IMR-90 (cell line): ENCODE data around the gene USO1. TPM values are rescaled to one million over a fixed set of nuclear protein-coding genes. Genes with fewer than 3 reads are reported as not detected.

Experiments
- ATAC-seq: fragments of 200-7000 bp; cut with Tn5 transposase; 2 replicates; pipeline ENCODE4 v1.9.1; 2020; ENCODE audit warnings: low read depth, mild to moderate bottlenecking, moderate library complexity
- BruUV-seq: library from RNA; stranded (reverse); fragments of 400-500 nt; replicated peaks from 2 replicates; lab custom pipeline; 2021; lab: Mats Ljungman, UMichigan
- CTCF ChIA-PET: fragments of 300-600 bp; formaldehyde crosslinking; extraction: SDS; loops from one replicate; lab custom pipeline; 2021; ENCODE audit warnings: antibody characterized with exemption; lab: Yijun Ruan, JAX
- POLR2A ChIA-PET: fragments of 300-600 bp; sonication (Branson Sonifier 250); formaldehyde crosslinking; loops from one replicate; lab custom pipeline; 2022; ENCODE audit warnings: antibody characterized with exemption; ENCODE audit not compliant: unreplicated experiment; lab: Charles Lee
- DNase-seq: peaks from one replicate; pipeline ENCODE4 v3.0.0; 2013
- H2AFZ ChIP-seq: replicated peaks from 2 replicates; pipeline ENCODE3; 2013; ENCODE audit warnings: low read length, mild to moderate bottlenecking; ENCODE audit not compliant: poor library complexity
- H2AK5ac ChIP-seq: 2 replicates; pipeline ENCODE4 v1.6.1; 2013; ENCODE audit warnings: low read depth, low read length, inconsistent platforms
- H2AK9ac ChIP-seq: replicated peaks from 2 replicates; pipeline ENCODE3; 2013; ENCODE audit warnings: mild to moderate bottlenecking, low read depth, low read length, moderate library complexity; ENCODE audit not compliant: poor library complexity
- H2BK120ac ChIP-seq: 2 replicates; pipeline ENCODE4 v1.6.1; 2013; ENCODE audit warnings: low read depth, low read length, inconsistent platforms
- H2BK15ac ChIP-seq: 3 replicates; pipeline ENCODE4 v1.6.1; 2013; ENCODE audit warnings: low read depth, low read length, inconsistent platforms
- H2BK20ac ChIP-seq: 2 replicates; pipeline ENCODE4 v1.6.1; 2013; ENCODE audit warnings: low read depth, mild to moderate bottlenecking, inconsistent platforms, low read length, moderate library complexity
- H2BK5ac ChIP-seq: 2 replicates; pipeline ENCODE4 v1.6.1; 2013; ENCODE audit warnings: mild to moderate bottlenecking, low read depth, low read length, inconsistent platforms; ENCODE audit not compliant: poor library complexity, severe bottlenecking
- H3K14ac ChIP-seq: replicated peaks from 2 replicates; pipeline ENCODE4 v1.6.1; 2013; ENCODE audit warnings: low read depth, low read length, inconsistent platforms
- H3K18ac ChIP-seq: 2 replicates; pipeline ENCODE4 v1.6.1; 2013; ENCODE audit warnings: low read depth, low read length, control low read depth
- H3K23ac ChIP-seq: 2 replicates; pipeline ENCODE4 v1.6.1; 2013; ENCODE audit warnings: low read depth, low read length, inconsistent platforms
- H3K27ac ChIP-seq: 2 replicates; pipeline ENCODE4 v1.5.1; 2013; ENCODE audit warnings: mild to moderate bottlenecking, control low read depth, low read length; ENCODE audit not compliant: insufficient read depth
- H3K27me3 ChIP-seq: 2 replicates; pipeline ENCODE4 v1.6.1; 2013; ENCODE audit warnings: low read length; ENCODE audit not compliant: control insufficient read depth, insufficient read depth
- H3K36me3 ChIP-seq: 2 replicates; pipeline ENCODE4 v1.6.1; 2013; ENCODE audit warnings: low read length, mixed read lengths; ENCODE audit not compliant: control insufficient read depth, insufficient read depth
- H3K4ac ChIP-seq: 2 replicates; pipeline ENCODE4 v1.6.1; 2013; ENCODE audit warnings: low read depth, low read length, inconsistent platforms
- H3K4me1 ChIP-seq: 2 replicates; pipeline ENCODE4 v1.6.1; 2013; ENCODE audit warnings: low read length, mixed read lengths; ENCODE audit not compliant: control insufficient read depth, insufficient read depth
- H3K4me2 ChIP-seq: 2 replicates; pipeline ENCODE4 v1.6.1; 2013; ENCODE audit warnings: low read depth, mild to moderate bottlenecking, control low read depth, low read length, moderate library complexity
- H3K4me3 ChIP-seq: 2 replicates; pipeline ENCODE4 v1.5.1; 2013; ENCODE audit warnings: low read depth, mild to moderate bottlenecking, control low read depth, low read length, moderate library complexity; ENCODE audit not compliant: insufficient read depth
- H3K56ac ChIP-seq: 2 replicates; pipeline ENCODE4 v1.6.1; 2013; ENCODE audit warnings: low read length, inconsistent platforms; ENCODE audit not compliant: insufficient read depth; ENCODE audit errors: extremely low read depth
- H3K79me1 ChIP-seq, 2 experiments: 2 replicates each; pipeline ENCODE4 v1.6.1; 2013; ENCODE audit warnings: low read length in 2 of 2, inconsistent platforms in 1 of 2, low read depth in 1 of 2
- H3K9ac ChIP-seq: 2 replicates; pipeline ENCODE4 v1.6.1; 2013; ENCODE audit warnings: low read depth, low read length, control low read depth
- H3K9me1 ChIP-seq: 2 replicates; pipeline ENCODE4 v1.6.1; 2013; ENCODE audit warnings: low read length, inconsistent platforms; ENCODE audit not compliant: insufficient read depth
- H3K9me3 ChIP-seq: 2 replicates; pipeline ENCODE4 v1.6.1; 2013; ENCODE audit warnings: low read length; ENCODE audit not compliant: control insufficient read depth, insufficient read depth
- H4K20me1 ChIP-seq: 2 replicates; pipeline ENCODE4 v1.6.1; 2013; ENCODE audit warnings: low read length, inconsistent platforms; ENCODE audit not compliant: insufficient read depth
- H4K5ac ChIP-seq: 2 replicates; pipeline ENCODE4 v1.6.1; 2013; ENCODE audit warnings: mild to moderate bottlenecking, low read depth, low read length, control low read depth
- H4K8ac ChIP-seq, 2 experiments: 2 replicates each; pipeline ENCODE4 v1.6.1; 2013; ENCODE audit warnings: low read depth in 2 of 2, low read length in 2 of 2, control low read depth in 1 of 2, inconsistent platforms in 1 of 2
- H4K91ac ChIP-seq: 2 replicates; pipeline ENCODE4 v1.6.1; 2013; ENCODE audit warnings: low read depth, low read length, inconsistent platforms; ENCODE audit not compliant: insufficient read depth
- BHLHE40 ChIP-seq: fragments of 150-350 bp; IDR thresholded peaks from 2 replicates; pipeline ENCODE4 v1.6.1; 2016; ENCODE audit warnings: mild to moderate bottlenecking, low read depth, low read length
- CEBPB ChIP-seq: IDR thresholded peaks from 2 replicates; pipeline ENCODE4 v1.6.1; 2012; ENCODE audit warnings: low read depth, low read length, improper control_type of control experiment
- MAZ ChIP-seq: IDR thresholded peaks from 2 replicates; pipeline ENCODE4 v1.6.1; 2012; ENCODE audit warnings: low read depth, mild to moderate bottlenecking, low read length, improper control_type of control experiment, moderate library complexity, borderline replicate concordance
- MXI1 ChIP-seq: IDR thresholded peaks from 2 replicates; pipeline ENCODE4 v1.6.1; 2012; ENCODE audit warnings: low read depth, mild to moderate bottlenecking, low read length, moderate library complexity, borderline replicate concordance
- POLR2A ChIP-seq: IDR thresholded peaks from 2 replicates; pipeline ENCODE4 v1.6.1; 2012; ENCODE audit warnings: mild to moderate bottlenecking, low read depth, low read length
- RAD21 ChIP-seq: IDR thresholded peaks from 2 replicates; pipeline ENCODE4 v1.6.1; 2012; ENCODE audit warnings: low read length, improper control_type of control experiment
- RCOR1 ChIP-seq: IDR thresholded peaks from 2 replicates; pipeline ENCODE4 v1.6.1; 2012; ENCODE audit warnings: mild to moderate bottlenecking, low read length, improper control_type of control experiment; ENCODE audit not compliant: insufficient replicate concordance
- SMC3 ChIP-seq: fragments of 150-350 bp; IDR thresholded peaks from 2 replicates; pipeline ENCODE4 v1.6.1; 2016; ENCODE audit warnings: low read depth, mild to moderate bottlenecking, antibody characterized with exemption, low read length, moderate library complexity
- WGBS, 2 experiments: methylation state at CpG; one replicate each; pipeline versions ENCODE4 v1.1.5 to v1.1.7; 2013; ENCODE audit warnings: missing lambda C conversion rate in 2 of 2; ENCODE audit not compliant: insufficient read length in 1 of 2; ENCODE audit errors: extremely low coverage in 2 of 2; 5-methylcytosine and 5-hydroxymethylcytosine counted together
- dilution Hi-C: fragments of 300-500 bp; cut with HindIII; formaldehyde crosslinking; loops from one replicate; pipeline ENCODE4 v1.14.3; 2018; ENCODE audit warnings: low sequenced_read_pairs; ENCODE audit not compliant: unreplicated experiment
- in situ Hi-C: fragments of 300-500 bp; cut with MboI; formaldehyde crosslinking; loops from 3 replicates; pipeline ENCODE4 v1.14.3; 2019; ENCODE audit warnings: low sequenced_read_pairs, inconsistent platforms, mixed read lengths
- intact Hi-C: fragments of 100-400 bp; cut with micrococcal nuclease; formaldehyde crosslinking; loops from 2 replicates; pipeline ENCODE4 v1.10.0; 2022
- polyA plus RNA-seq, 3 experiments: library from polyadenylated mRNA; depleted of rRNA; stranded (reverse); fragments of >200 nt; gene quantifications; 2 replicates each; pipeline ENCODE4 v1.2.3, GENCODE V29; 2012; ENCODE audit warnings: low replicate concordance in 1 of 3
- total RNA-seq: library from RNA; depleted of rRNA; stranded (reverse); fragments of >200 nt; gene quantifications from 2 replicates; pipeline ENCODE4 v1.2.3, GENCODE V29; 2012
- TF ChIP-seq, protein P1 (sequence below): fragments of 150-350 bp; IDR thresholded peaks from 2 replicates; pipeline ENCODE4 v1.6.1; 2016; ENCODE audit warnings: low read depth, mild to moderate bottlenecking, low read length, moderate library complexity, borderline replicate concordance
- TF ChIP-seq, protein P2 (sequence below): fragments of 150-350 bp; IDR thresholded peaks from 2 replicates; pipeline ENCODE4 v1.6.1; 2017; ENCODE audit warnings: mild to moderate bottlenecking, antibody characterized with exemption, low read length, low read depth

USO1 gene
- total and polyA plus RNA-seq, 2 of the 4 experiments (the other 2 are of a cell fraction) = 63.7 to 121 TPM

GRCh38 chr4:75823812-75824211 lies 99.4 kb downstream of the USO1 start:
- Histone ChIP-seq H3K27ac (no peak overlapping the region), H3K4me2 (no peak overlapping the region), H4K5ac (no peak overlapping the region), H3K79me1 (no peaks in the 10 kb centered on the region), H3K14ac (no peak overlapping the region), H2AK9ac (no peak overlapping the region), H4K91ac (no peak overlapping the region), H3K9me3 (no peaks in the 10 kb centered on the region), H3K56ac (no peak overlapping the region), H4K8ac (no peak overlapping the region), H3K18ac (no peak overlapping the region), H2AFZ (no peak overlapping the region), H3K9me1 (no peaks in the 10 kb centered on the region), H3K4me1 (peaks cover 2% of the 10 kb centered on the region; the same call in 1 of the 2 replicates), H2BK120ac (no peak overlapping the region), H3K9ac (no peak overlapping the region), H3K27me3 (no peaks in the 10 kb centered on the region), H3K36me3 (no peaks in the 10 kb centered on the region), H2BK5ac (no peak overlapping the region), H3K4ac (no peak overlapping the region), H3K4me3 (no peak overlapping the region), H2BK15ac (no peak overlapping the region), H2AK5ac (no peak overlapping the region), H4K20me1 (no peaks in the 10 kb centered on the region), H3K23ac (no peak overlapping the region; the same call in 1 of the 2 replicates), H2BK20ac (no peak overlapping the region)
- ATAC-seq = peak; percentile 40
- WGBS, 2 experiments = 80% methylated on average over 1 of the region's 2 CpGs; no CpG with 5 or more reads in 1 of the 2 experiments
- dilution Hi-C loops = no loop called here
- TF ChIP-seq MXI1 (no peak), RCOR1 (no peak), BHLHE40 (no peak), RAD21 (no peak), CEBPB (no peak), POLR2A (no peak), MAZ (no peak), SMC3 (no peak)
- TF ChIP-seq, protein P1, sequence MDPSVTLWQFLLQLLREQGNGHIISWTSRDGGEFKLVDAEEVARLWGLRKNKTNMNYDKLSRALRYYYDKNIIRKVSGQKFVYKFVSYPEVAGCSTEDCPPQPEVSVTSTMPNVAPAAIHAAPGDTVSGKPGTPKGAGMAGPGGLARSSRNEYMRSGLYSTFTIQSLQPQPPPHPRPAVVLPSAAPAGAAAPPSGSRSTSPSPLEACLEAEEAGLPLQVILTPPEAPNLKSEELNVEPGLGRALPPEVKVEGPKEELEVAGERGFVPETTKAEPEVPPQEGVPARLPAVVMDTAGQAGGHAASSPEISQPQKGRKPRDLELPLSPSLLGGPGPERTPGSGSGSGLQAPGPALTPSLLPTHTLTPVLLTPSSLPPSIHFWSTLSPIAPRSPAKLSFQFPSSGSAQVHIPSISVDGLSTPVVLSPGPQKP = no peak
- TF ChIP-seq, protein P2, sequence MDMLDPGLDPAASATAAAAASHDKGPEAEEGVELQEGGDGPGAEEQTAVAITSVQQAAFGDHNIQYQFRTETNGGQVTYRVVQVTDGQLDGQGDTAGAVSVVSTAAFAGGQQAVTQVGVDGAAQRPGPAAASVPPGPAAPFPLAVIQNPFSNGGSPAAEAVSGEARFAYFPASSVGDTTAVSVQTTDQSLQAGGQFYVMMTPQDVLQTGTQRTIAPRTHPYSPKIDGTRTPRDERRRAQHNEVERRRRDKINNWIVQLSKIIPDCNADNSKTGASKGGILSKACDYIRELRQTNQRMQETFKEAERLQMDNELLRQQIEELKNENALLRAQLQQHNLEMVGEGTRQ = no peak
- intact Hi-C loops = no loop called here
- no TSS peak for BruUV-seq
- in situ Hi-C loops = no loop called here
- no peak for DNase-seq
- ChIA-PET POLR2A (no interaction called here), CTCF (no interaction called here)
